Measurements from ENCODE around the gene TSPAN32.

TSPAN32 gene, protein sequence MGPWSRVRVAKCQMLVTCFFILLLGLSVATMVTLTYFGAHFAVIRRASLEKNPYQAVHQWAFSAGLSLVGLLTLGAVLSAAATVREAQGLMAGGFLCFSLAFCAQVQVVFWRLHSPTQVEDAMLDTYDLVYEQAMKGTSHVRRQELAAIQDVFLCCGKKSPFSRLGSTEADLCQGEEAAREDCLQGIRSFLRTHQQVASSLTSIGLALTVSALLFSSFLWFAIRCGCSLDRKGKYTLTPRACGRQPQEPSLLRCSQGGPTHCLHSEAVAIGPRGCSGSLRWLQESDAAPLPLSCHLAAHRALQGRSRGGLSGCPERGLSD

GRCh38 chr11:2301631-2302305, at the start of gene TSPAN32, which contains the start of gene C11orf21:
TSS of gene TSPAN32 (plus strand) at chr11:2302013. CDS start at chr11:2302150, 137 bp downstream.
TSS of gene C11orf21 (minus strand) at chr11:2301918. CDS start at chr11:2301808, 110 bp downstream.
- DNase-seq, result no peak

- no peak for DNase-seq
Measured at GRCh38 chr11:2252018-2252417, 49.8 kb upstream of the TSPAN32 start.

GRCh38 chr11:2256293-2256913, 45.4 kb upstream of the TSPAN32 start:
- no peak for DNase-seq

GRCh38 chr11:2256951-2257700, 44.7 kb upstream of the TSPAN32 start:
- no peak for DNase-seq

- DNase-seq, result no peak
Measured at GRCh38 chr11:2258501-2259465, 43.0 kb upstream of the TSPAN32 start.

DNA sequence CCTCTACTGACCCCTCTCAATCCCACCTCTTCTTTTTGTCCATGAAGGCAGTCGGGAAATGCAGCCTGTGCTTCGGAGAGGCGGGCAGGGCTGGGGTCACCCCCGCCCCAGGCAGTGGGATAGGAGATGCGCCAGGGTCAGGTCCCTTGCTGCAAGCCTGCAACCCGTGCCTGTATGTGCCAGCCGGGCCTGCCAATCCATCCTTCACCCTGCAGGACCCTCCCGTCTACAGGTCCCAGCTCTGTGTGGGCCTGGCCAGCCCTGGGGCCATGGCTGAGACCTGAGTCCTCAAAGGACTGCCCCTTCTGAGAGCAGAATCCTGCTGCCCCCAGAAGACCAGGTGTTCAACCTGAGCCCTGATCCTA, 42.4 kb upstream of the TSPAN32 start:
- no peak for DNase-seq

- no peak for DNase-seq
Measured at GRCh38 chr11:2259897-2260451, 41.8 kb upstream of the TSPAN32 start.

DNA sequence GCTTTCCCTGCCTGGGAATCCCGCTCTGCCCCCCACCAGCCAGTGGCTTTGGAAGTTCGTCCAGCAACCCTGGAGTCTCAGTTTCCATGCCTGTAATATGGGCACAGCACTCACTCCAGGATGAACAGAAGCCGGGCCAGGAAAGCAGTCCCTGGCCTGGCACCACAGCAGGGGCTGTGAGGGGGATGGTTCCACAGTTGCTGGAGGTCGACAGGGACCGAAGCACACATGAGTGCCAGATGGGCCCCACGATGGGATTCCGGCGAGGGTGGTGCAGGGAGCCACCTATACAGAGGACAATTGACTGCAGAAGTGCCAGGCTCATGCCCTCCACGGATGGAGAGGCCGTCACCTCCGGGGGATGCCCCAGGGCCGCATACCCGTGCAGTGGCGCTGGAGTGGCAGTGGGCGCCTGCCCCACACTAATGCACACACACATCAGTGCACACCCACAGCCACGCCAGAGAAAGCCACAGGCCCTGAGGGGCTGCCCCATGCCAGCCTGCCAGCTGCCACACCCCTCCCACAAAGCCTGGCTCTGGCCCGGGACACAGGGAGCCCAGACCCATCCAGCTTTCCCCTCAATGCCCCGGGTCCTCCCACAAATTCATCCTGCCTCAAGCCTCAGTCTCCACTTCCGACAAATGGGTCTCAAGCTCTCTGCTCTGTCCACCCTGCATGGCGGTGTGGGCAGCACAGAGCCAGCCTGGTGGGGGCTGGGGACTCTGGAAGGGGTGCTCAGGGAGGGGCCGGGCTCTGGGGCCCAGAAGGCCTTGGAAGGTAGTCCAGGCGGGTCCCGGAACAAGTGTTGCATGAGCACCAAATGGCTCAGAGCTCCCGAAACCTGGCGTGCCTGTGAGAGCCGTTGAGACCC, 41.1 kb upstream of the TSPAN32 start:
- DNase-seq, result no peak

- DNase-seq, result no peak
Measured at GRCh38 chr11:2261436-2262230, 40.2 kb upstream of the TSPAN32 start.

DNA sequence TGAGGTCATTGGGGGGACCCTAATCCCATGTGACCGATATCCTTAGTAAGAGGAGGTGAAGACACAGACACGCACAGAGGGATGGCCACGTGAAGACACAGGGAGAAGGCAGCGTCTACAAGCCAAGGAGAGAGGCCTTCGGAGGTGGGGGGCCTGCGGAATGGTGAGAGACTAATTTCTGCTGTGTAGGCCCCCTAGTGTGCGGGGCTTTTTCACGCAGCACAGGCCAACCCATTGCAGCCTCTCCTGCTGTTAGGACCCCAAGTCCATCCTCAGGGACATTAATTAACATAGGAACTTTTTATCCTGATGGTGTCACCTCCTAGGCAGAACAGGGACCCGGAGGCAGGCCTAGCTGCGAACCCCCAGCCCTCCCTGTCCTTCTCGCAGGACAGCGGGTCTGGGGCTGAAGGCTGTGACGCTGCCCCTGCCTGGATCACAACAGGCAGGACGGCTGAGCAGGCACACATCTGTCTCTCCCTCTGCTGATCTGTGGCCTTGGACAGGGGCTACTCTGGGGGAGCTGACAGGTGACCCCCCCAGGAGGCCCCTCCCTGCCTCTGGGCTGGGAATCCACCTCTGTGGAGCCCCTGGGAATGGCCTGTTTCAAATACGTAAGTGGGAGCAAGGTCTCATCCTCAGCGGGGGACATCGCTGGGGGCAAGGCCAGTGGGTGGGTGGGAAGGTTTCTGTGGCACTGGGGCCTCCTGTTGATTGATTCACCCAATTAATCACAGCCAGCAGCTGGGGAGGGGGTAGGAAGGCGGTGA, 39.3 kb upstream of the TSPAN32 start:
- no peak for DNase-seq

DNA sequence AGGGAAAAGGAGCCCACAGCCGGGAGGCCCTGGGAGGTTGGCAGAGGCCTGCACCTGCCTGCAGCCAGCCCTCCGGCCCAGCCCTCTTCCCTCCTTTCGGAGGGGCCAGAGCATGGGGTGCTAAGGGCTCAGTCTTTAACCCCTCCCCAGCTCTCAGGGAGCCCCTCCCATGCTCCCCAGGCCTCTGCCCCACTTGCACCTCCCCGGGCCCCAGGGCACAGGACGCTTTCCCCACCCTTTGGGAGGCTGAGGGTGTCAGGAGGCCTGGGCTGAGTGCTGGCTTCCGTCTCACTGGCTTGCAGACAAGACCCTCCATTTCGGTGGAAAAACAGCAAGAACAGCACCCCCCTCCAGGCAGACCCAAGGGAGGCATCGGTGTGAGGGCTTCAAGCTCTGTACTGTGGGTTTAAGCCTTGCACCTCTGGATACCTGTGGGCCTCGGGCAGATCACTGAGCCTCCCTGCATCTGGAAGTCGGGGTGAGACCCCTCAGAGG, 38.7 kb upstream of the TSPAN32 start:
- DNase-seq, result no peak

DNA sequence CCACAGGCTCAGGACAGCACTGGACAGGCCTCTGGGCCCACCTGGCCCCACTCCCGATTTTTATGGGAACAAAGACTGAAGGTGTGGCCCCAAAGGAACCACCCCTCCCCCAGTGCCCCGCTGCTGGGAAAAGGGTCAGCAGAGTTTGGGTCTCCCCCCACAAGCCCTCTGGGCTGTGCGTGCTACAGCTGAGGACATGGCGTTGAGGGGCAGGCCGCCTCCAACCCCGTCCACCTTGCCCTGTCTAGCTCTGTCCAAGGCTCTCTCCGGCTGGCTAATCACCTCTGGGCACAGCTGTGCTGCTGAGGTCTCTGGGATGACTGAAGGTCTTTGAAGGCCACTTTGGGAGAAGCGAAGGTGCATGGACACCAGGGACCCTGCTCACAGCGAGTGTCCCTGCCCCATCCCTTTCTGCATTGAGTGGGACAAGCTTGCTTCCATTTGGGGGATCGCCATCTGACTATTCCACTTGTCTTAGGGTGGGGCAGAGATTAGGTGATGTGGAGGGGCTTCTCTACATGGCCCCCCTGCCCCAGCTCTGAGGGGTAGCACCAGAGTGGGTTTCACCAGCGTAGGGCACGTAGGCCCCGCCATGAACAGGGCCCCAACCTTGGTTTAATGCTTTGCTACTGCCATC, 38.0 kb upstream of the TSPAN32 start:
- DNase-seq, result no peak

DNA sequence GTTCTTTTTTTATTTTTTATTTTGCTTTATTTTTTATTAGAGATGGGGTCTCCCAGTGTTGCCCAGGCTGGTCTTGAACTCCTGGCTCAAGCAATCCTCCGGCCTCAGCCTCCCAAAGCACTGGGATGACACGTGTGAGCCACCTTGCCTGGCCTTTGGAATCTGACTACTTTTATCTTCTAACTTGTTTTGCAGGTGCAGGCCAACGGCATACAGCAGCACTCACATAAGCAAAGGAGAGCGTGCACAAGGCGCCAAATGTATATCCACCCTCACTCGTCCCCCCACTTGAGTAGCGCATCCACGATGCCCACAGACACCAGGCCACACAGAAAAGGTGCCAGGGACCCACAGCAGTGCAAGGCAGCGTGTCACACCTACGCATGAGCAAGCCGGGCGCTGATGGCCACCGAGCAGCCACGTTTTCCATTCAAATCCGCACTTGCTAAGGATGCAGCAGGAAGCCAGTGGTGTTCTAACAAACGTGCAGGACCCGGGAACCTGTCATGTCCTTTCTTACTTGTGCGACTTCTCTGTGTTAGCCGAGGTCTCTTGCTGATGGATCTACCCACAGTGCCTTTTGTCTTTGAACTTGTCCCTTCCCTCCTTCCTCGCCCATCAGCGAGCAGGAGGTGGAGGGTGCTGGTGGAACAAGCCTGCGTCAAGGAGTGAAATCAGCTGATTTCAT, 37.3 kb upstream of the TSPAN32 start:
- DNase-seq, result no peak

- no peak for DNase-seq
Measured at GRCh38 chr11:2265396-2265795, 36.4 kb upstream of the TSPAN32 start.

DNA sequence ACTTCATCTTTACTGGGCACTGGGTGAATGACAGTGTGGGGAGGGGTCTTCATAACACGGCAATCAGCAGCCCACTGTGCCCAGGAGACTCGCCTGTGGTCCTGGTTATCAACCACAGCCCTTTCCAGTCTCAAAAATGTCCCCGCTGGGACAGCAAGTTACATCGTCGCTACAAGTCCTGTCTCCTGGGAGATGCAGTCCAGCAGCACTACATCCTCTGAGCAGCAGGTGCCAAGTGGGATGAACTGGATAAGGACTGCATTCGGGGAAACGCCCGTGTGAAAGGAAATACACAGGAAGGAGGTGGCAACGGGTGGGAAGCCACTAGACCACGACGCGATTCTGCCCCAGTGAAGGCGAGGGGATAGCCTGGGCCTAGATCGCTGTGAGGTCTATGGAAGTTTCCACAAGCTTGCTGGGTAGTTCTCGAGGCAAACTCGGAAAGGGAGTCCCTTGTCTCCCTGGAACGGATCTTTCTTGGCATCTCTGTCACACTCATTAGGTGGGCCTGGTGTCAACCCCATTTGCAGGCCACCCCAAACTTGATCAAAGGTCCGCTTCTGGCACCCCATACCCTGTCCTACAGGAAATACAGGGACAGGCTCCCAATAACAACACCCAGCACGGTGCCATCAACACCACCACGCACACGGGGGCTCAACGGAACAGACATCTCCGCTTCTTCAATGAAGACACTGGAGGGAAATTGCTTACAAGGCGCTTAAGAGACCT, 35.8 kb upstream of the TSPAN32 start:
- DNase-seq, result no peak

DNA sequence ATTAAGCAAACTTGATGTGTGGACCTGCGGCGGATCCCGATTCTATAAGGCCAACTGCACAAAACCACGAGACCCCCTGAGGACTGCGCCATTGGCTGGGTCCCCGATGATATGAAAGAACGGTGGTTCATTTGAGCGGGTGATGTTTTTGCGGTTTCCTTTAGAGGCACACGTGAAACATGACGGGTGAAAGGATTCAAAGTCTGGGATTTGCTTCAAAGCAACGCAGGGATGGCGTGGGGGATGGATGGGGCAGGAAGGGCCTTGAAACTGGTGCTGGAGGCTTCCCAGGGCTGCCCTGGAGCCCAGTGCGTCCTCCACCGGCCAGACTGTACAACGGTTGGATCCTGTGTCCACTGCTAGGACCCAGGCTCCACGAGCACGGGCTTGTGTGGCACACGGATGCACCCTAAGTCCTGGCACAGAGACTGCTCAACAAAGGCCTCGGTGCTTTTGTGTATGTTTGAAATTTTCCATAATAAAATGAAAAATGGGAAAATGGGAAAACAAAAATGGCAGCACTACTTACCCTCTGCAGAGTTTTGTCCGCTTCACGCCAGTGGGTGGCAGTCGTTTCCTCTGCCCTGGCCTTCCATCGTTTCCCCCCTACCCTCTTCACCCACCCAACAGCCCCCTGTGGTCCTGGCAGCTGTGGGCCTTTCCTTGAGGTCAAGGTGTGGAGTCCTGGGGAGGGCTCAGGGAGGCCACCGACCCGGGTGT, 35.1 kb upstream of the TSPAN32 start:
- DNase-seq, result no peak
